Adipose tissue (tissue), 3 donors: ENCODE data around the gene B4GALT3. TPM values are rescaled to one million over a fixed set of nuclear protein-coding genes. Genes with fewer than 3 reads are reported as not detected.

ENCODE experiments used
- H3K27ac ChIP-seq: one replicate; pipeline ENCODE4 v1.5.1; 2013; ENCODE audit warnings: low read depth, low read length
- WGBS, 3 donors: extraction: QIAGEN DNeasy Blood & Tissue Kit; methylation state at CpG; one replicate each; pipeline ENCODE4 v1.1.7; 2013; 5-methylcytosine and 5-hydroxymethylcytosine counted together
- polyA plus RNA-seq, 3 donors: library from polyadenylated mRNA; stranded (reverse); fragments of 200-250 nt; gene quantifications; one replicate each; pipeline ENCODE4 v1.2.3, GENCODE V29; 2013
- donor health status: healthy with polysubstance abuse.
- donor health status: Bipolar disorder and iron deficiency.
- donor health status: healthy.

B4GALT3 gene
- polyA plus RNA-seq, 3 donors, result 23.7 to 36.1 (median 26.4) TPM

GRCh38 chr1:161209790-161210409, 32.6 kb upstream of the B4GALT3 start:
- no peak overlapping the region for H3K27ac ChIP-seq
- WGBS, 3 donors, result 28 to 42% (median 38%) methylated on average over 11 of the region's 11 CpGs

- WGBS, 3 donors, result 65 to 75% (median 68%) methylated on average over 8 of the region's 8 CpGs
Observed at GRCh38 chr1:161207173-161207572, 29.9 kb upstream of the B4GALT3 start.

GRCh38 chr1:161206411-161207140, 29.3 kb upstream of the B4GALT3 start:
- 81 to 91% (median 83%) methylated on average over 12 of the region's 12 CpGs for WGBS, 3 donors
- peak overlapping the region; percentile 3 for H3K27ac ChIP-seq

More at GRCh38 chr1:161207173-161207572, 29.9 kb upstream of the B4GALT3 start:
- H3K27ac ChIP-seq, result no peak overlapping the region

- peak within 1 kb of the TSS; percentile 97 for H3K27ac ChIP-seq
- 2 to 3% (median 3%) methylated on average over 53 of the region's 53 CpGs for WGBS, 3 donors
Observed at GRCh38 chr1:161201836-161202712, 24.8 kb upstream of the B4GALT3 start, which contains the start of gene NDUFS2. TSS of gene NDUFS2 (plus strand) at chr1:161202367. CDS start at chr1:161202386, 19 bp downstream.

- 26 to 78% (median 30%) methylated on average over 13 of the region's 13 CpGs for WGBS, 3 donors
- H3K27ac ChIP-seq, result peak overlapping the region; percentile 97
Observed at GRCh38 chr1:161200992-161201835, 23.9 kb upstream of the B4GALT3 start.

GRCh38 chr1:161200421-161200991, 23.2 kb upstream of the B4GALT3 start:
- peak overlapping the region; percentile 97 for H3K27ac ChIP-seq
- 45 to 71% (median 65%) methylated on average over 5 of the region's 5 CpGs for WGBS, 3 donors

- peak overlapping the region; percentile 97 for H3K27ac ChIP-seq
- 22 to 59% (median 38%) methylated on average over 5 of the region's 5 CpGs for WGBS, 3 donors
Observed at GRCh38 chr1:161199506-161200139, 22.3 kb upstream of the B4GALT3 start.

- WGBS, 3 donors, result 43 to 75% (median 45%) methylated on average over 11 of the region's 11 CpGs
- peak within 1 kb of the TSS; percentile 97 for H3K27ac ChIP-seq
Observed at GRCh38 chr1:161198897-161199431, 21.7 kb upstream of the B4GALT3 start, which contains the start of gene ADAMTS4. TSS of gene ADAMTS4 (minus strand) at chr1:161199054. CDS start at chr1:161198627, 427 bp downstream.

GRCh38 chr1:161198194-161198896, 21.0 kb upstream of the B4GALT3 start:
- H3K27ac ChIP-seq, result peak overlapping the region; percentile 80
- 19 to 36% (median 26%) methylated on average over 19 to 20 of the region's 20 CpGs for WGBS, 3 donors

- 52 to 63% (median 61%) methylated on average over 11 of the region's 11 CpGs for WGBS, 3 donors
- peak overlapping the region; percentile 80 for H3K27ac ChIP-seq
Observed at GRCh38 chr1:161197560-161198193, 20.4 kb upstream of the B4GALT3 start.

GRCh38 chr1:161196521-161197451, 19.5 kb upstream of the B4GALT3 start:
- 59 to 79% (median 66%) methylated on average over 27 of the region's 27 CpGs for WGBS, 3 donors
- peak overlapping the region; percentile 80 for H3K27ac ChIP-seq

- no peak overlapping the region for H3K27ac ChIP-seq
- WGBS, 3 donors, result 84 to 88% (median 88%) methylated on average over 7 of the region's 7 CpGs
Observed at GRCh38 chr1:161196111-161196510, 18.8 kb upstream of the B4GALT3 start.

- WGBS, 3 donors, result 73 to 79% (median 77%) methylated on average over 4 of the region's 4 CpGs
- H3K27ac ChIP-seq, result no peak overlapping the region
Observed at GRCh38 chr1:161195171-161195570, 17.9 kb upstream of the B4GALT3 start.

- no peak overlapping the region for H3K27ac ChIP-seq
- 63 to 74% (median 73%) methylated on average over 21 of the region's 21 CpGs for WGBS, 3 donors
Observed at GRCh38 chr1:161193561-161194235, 16.4 kb upstream of the B4GALT3 start.
